ENCODE results near the gene STK39.

The STK39 gene

GRCh38 chr2:167964650-167965413 is 282.6 kb downstream of the STK39 start:
- H3K36me3 ChIP-seq (ENCODE audit: insufficient read depth, low read length) = no peaks in the 10 kb centered on the region
- H3K9me3 ChIP-seq (ENCODE audit: low read length) = no peaks in the 10 kb centered on the region
- no peak overlapping the region for H3K4me3 ChIP-seq (ENCODE audit: low read depth in 1 of 2, low read length in 2 of 2)
- no peaks in the 10 kb centered on the region for H3K27me3 ChIP-seq (ENCODE audit: control insufficient read depth in 1 of 2, insufficient read depth in 2 of 2, low read length in 2 of 2)
- H3K4me1 ChIP-seq (ENCODE audit: insufficient read depth, low read length) = peaks cover 18% of the 10 kb centered on the region
- no peak overlapping the region for H3K9ac ChIP-seq (ENCODE audit: low read length)
- H3K27ac ChIP-seq (ENCODE audit: low read depth, low read length) = no peak overlapping the region

GRCh38 chr2:167963899-167964649 is 283.3 kb downstream of the STK39 start:
- Histone ChIP-seq H3K27ac (ENCODE audit: low read depth, low read length) (no peak overlapping the region), H3K4me3 (ENCODE audit: low read depth in 1 of 2, low read length in 2 of 2) (no peak overlapping the region), H3K9ac (ENCODE audit: low read length) (no peak overlapping the region), H3K4me1 (ENCODE audit: insufficient read depth, low read length) (peaks cover 18% of the 10 kb centered on the region), H3K27me3 (ENCODE audit: control insufficient read depth in 1 of 2, insufficient read depth in 2 of 2, low read length in 2 of 2) (no peaks in the 10 kb centered on the region), H3K9me3 (ENCODE audit: low read length) (no peaks in the 10 kb centered on the region), H3K36me3 (ENCODE audit: insufficient read depth, low read length) (no peaks in the 10 kb centered on the region)

GRCh38 chr2:167962436-167963226 is 284.8 kb downstream of the STK39 start:
- no peak overlapping the region for H3K27ac ChIP-seq (ENCODE audit: low read depth, low read length)
- no peaks in the 10 kb centered on the region for H3K9me3 ChIP-seq (ENCODE audit: low read length)
- no peaks in the 10 kb centered on the region for H3K36me3 ChIP-seq (ENCODE audit: insufficient read depth, low read length)
- peaks cover 15% of the 10 kb centered on the region for H3K4me1 ChIP-seq (ENCODE audit: insufficient read depth, low read length)
- H3K27me3 ChIP-seq (ENCODE audit: control insufficient read depth in 1 of 2, insufficient read depth in 2 of 2, low read length in 2 of 2) = no peaks in the 10 kb centered on the region
- no peak overlapping the region for H3K9ac ChIP-seq (ENCODE audit: low read length)
- H3K4me3 ChIP-seq (ENCODE audit: low read depth in 1 of 2, low read length in 2 of 2) = no peak overlapping the region

GRCh38 chr2:167961536-167962048 is 285.8 kb downstream of the STK39 start:
- H3K9me3 ChIP-seq (ENCODE audit: low read length) = no peaks in the 10 kb centered on the region
- no peak overlapping the region for H3K9ac ChIP-seq (ENCODE audit: low read length)
- peaks cover 5% of the 10 kb centered on the region for H3K4me1 ChIP-seq (ENCODE audit: insufficient read depth, low read length)
- no peaks in the 10 kb centered on the region for H3K36me3 ChIP-seq (ENCODE audit: insufficient read depth, low read length)
- no peaks in the 10 kb centered on the region for H3K27me3 ChIP-seq (ENCODE audit: control insufficient read depth in 1 of 2, insufficient read depth in 2 of 2, low read length in 2 of 2)
- no peak overlapping the region for H3K27ac ChIP-seq (ENCODE audit: low read depth, low read length)
- no peak overlapping the region for H3K4me3 ChIP-seq (ENCODE audit: low read depth in 1 of 2, low read length in 2 of 2)

GRCh38 chr2:167960089-167960747 is 287.2 kb downstream of the STK39 start:
- Histone ChIP-seq H3K4me3 (ENCODE audit: low read depth in 1 of 2, low read length in 2 of 2) (no peak overlapping the region), H3K4me1 (ENCODE audit: insufficient read depth, low read length) (no peaks in the 10 kb centered on the region), H3K27me3 (ENCODE audit: control insufficient read depth in 1 of 2, insufficient read depth in 2 of 2, low read length in 2 of 2) (no peaks in the 10 kb centered on the region), H3K36me3 (ENCODE audit: insufficient read depth, low read length) (no peaks in the 10 kb centered on the region), H3K27ac (ENCODE audit: low read depth, low read length) (no peak overlapping the region), H3K9me3 (ENCODE audit: low read length) (no peaks in the 10 kb centered on the region), H3K9ac (ENCODE audit: low read length) (no peak overlapping the region)

- no peak overlapping the region for H3K4me3 ChIP-seq (ENCODE audit: low read depth in 1 of 2, low read length in 2 of 2)
- no peaks in the 10 kb centered on the region for H3K9me3 ChIP-seq (ENCODE audit: low read length)
- H3K9ac ChIP-seq (ENCODE audit: low read length) = no peak overlapping the region
- no peaks in the 10 kb centered on the region for H3K36me3 ChIP-seq (ENCODE audit: insufficient read depth, low read length)
- no peaks in the 10 kb centered on the region for H3K27me3 ChIP-seq (ENCODE audit: control insufficient read depth in 1 of 2, insufficient read depth in 2 of 2, low read length in 2 of 2)
- H3K27ac ChIP-seq (ENCODE audit: low read depth, low read length) = no peak overlapping the region
- H3K4me1 ChIP-seq (ENCODE audit: insufficient read depth, low read length) = no peaks in the 10 kb centered on the region
These were observed 289.7 kb downstream of the STK39 start for GRCh38 chr2:167957662-167958061.

GRCh38 chr2:167955264-167955906 is 292.0 kb downstream of the STK39 start:
- no peaks in the 10 kb centered on the region for H3K36me3 ChIP-seq (ENCODE audit: insufficient read depth, low read length)
- no peaks in the 10 kb centered on the region for H3K27me3 ChIP-seq (ENCODE audit: control insufficient read depth in 1 of 2, insufficient read depth in 2 of 2, low read length in 2 of 2)
- no peak overlapping the region for H3K9ac ChIP-seq (ENCODE audit: low read length)
- no peaks in the 10 kb centered on the region for H3K4me1 ChIP-seq (ENCODE audit: insufficient read depth, low read length)
- H3K4me3 ChIP-seq (ENCODE audit: low read depth in 1 of 2, low read length in 2 of 2) = no peak overlapping the region
- H3K27ac ChIP-seq (ENCODE audit: low read depth, low read length) = no peak overlapping the region
- no peaks in the 10 kb centered on the region for H3K9me3 ChIP-seq (ENCODE audit: low read length)

GRCh38 chr2:167954495-167954894 is 292.9 kb downstream of the STK39 start:
- H3K4me1 ChIP-seq (ENCODE audit: insufficient read depth, low read length) = no peaks in the 10 kb centered on the region
- no peaks in the 10 kb centered on the region for H3K27me3 ChIP-seq (ENCODE audit: control insufficient read depth in 1 of 2, insufficient read depth in 2 of 2, low read length in 2 of 2)
- H3K9me3 ChIP-seq (ENCODE audit: low read length) = no peaks in the 10 kb centered on the region
- no peak overlapping the region for H3K4me3 ChIP-seq (ENCODE audit: low read depth in 1 of 2, low read length in 2 of 2)
- no peaks in the 10 kb centered on the region for H3K36me3 ChIP-seq (ENCODE audit: insufficient read depth, low read length)
- H3K27ac ChIP-seq (ENCODE audit: low read depth, low read length) = no peak overlapping the region
- no peak overlapping the region for H3K9ac ChIP-seq (ENCODE audit: low read length)

GRCh38 chr2:167953776-167954175 is 293.6 kb downstream of the STK39 start:
- Histone ChIP-seq H3K27ac (ENCODE audit: low read depth, low read length) (no peak overlapping the region), H3K36me3 (ENCODE audit: insufficient read depth, low read length) (no peaks in the 10 kb centered on the region)

GRCh38 chr2:167950571-167950970 is 296.8 kb downstream of the STK39 start:
- H3K9ac ChIP-seq (ENCODE audit: low read length) = no peak overlapping the region
- no peaks in the 10 kb centered on the region for H3K27me3 ChIP-seq (ENCODE audit: control insufficient read depth in 1 of 2, insufficient read depth in 2 of 2, low read length in 2 of 2)
- H3K27ac ChIP-seq (ENCODE audit: low read depth, low read length) = no peak overlapping the region
- no peaks in the 10 kb centered on the region for H3K9me3 ChIP-seq (ENCODE audit: low read length)
- no peaks in the 10 kb centered on the region for H3K4me1 ChIP-seq (ENCODE audit: insufficient read depth, low read length)
- H3K4me3 ChIP-seq (ENCODE audit: low read depth in 1 of 2, low read length in 2 of 2) = no peak overlapping the region
- no peaks in the 10 kb centered on the region for H3K36me3 ChIP-seq (ENCODE audit: insufficient read depth, low read length)

More at GRCh38 chr2:167953776-167954175, 293.6 kb downstream of the STK39 start:
- no peak overlapping the region for H3K9ac ChIP-seq (ENCODE audit: low read length)
- H3K27me3 ChIP-seq (ENCODE audit: control insufficient read depth in 1 of 2, insufficient read depth in 2 of 2, low read length in 2 of 2) = no peaks in the 10 kb centered on the region
- H3K4me3 ChIP-seq (ENCODE audit: low read depth in 1 of 2, low read length in 2 of 2) = no peak overlapping the region
- no peaks in the 10 kb centered on the region for H3K4me1 ChIP-seq (ENCODE audit: insufficient read depth, low read length)
- H3K9me3 ChIP-seq (ENCODE audit: low read length) = no peaks in the 10 kb centered on the region

Data from muscle layer of colon (tissue), 2 donors.